ENCODE measurements around the gene MPRIP.

GRCh38 chr17:17153071-17153470 lies 110.8 kb downstream of the MPRIP start:
- TF ChIP-seq POLR2AphosphoS5 (IDR thresholded peaks at IDR 0.05; ENCODE audit: insufficient read depth, low read depth, low read length) (no peak), GATA2 (IDR thresholded peaks at IDR 0.05; ENCODE audit: insufficient read depth, insufficient read length, low read depth, low read length) (no peak), POLR2A (IDR thresholded peaks at IDR 0.05; ENCODE audit: low read depth, low read length) (no peak), JUN (IDR thresholded peaks at IDR 0.05; ENCODE audit: borderline replicate concordance, insufficient read depth, insufficient read length, low read depth) (no peak), MYC (IDR thresholded peaks at IDR 0.05; ENCODE audit: low read depth, low read length) (no peak), EZH2 (IDR thresholded peaks at IDR 0.05; ENCODE audit: borderline replicate concordance, low read depth, low read length, severe bottlenecking) (no peak)
- TF ChIP-seq, protein P1, sequence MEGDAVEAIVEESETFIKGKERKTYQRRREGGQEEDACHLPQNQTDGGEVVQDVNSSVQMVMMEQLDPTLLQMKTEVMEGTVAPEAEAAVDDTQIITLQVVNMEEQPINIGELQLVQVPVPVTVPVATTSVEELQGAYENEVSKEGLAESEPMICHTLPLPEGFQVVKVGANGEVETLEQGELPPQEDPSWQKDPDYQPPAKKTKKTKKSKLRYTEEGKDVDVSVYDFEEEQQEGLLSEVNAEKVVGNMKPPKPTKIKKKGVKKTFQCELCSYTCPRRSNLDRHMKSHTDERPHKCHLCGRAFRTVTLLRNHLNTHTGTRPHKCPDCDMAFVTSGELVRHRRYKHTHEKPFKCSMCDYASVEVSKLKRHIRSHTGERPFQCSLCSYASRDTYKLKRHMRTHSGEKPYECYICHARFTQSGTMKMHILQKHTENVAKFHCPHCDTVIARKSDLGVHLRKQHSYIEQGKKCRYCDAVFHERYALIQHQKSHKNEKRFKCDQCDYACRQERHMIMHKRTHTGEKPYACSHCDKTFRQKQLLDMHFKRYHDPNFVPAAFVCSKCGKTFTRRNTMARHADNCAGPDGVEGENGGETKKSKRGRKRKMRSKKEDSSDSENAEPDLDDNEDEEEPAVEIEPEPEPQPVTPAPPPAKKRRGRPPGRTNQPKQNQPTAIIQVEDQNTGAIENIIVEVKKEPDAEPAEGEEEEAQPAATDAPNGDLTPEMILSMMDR (IDR thresholded peaks at IDR 0.05; ENCODE audit: extremely low read depth in 1 of 2, insufficient read depth in 1 of 2, low read depth in 1 of 2, low read length in 2 of 2) = no peak
- TF ChIP-seq, protein P2, sequence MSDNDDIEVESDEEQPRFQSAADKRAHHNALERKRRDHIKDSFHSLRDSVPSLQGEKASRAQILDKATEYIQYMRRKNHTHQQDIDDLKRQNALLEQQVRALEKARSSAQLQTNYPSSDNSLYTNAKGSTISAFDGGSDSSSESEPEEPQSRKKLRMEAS (IDR thresholded peaks at IDR 0.05; ENCODE audit: insufficient read depth, insufficient read length) = no peak

Data from endothelial cell of umbilical vein (primary cell).